Upper lobe of right lung (tissue), 1 donor: ENCODE results near the gene KIF21B. TPM values are rescaled to one million over a fixed set of nuclear protein-coding genes. Genes with fewer than 3 reads are reported as not detected.

Source experiments
- ATAC-seq: fragments of 200-7000 bp; cut with Tn5 transposase; one replicate; pipeline ENCODE4 v1.9.1; 2020; ENCODE audit warnings: mild to moderate bottlenecking, moderate library complexity
- DNase-seq: peaks from one replicate; pipeline ENCODE4 v3.0.0-alpha.2; 2020
- H3K27ac ChIP-seq: fragments of 200-600 bp; one replicate; pipeline ENCODE4 v1.8.0; 2022
- H3K27me3 ChIP-seq: fragments of 200-600 bp; one replicate; pipeline ENCODE4 v1.8.0; 2022; ENCODE audit warnings: mild to moderate bottlenecking
- H3K36me3 ChIP-seq: fragments of 200-600 bp; one replicate; pipeline ENCODE4 v1.8.0; 2022
- H3K4me1 ChIP-seq: fragments of 200-600 bp; one replicate; pipeline ENCODE4 v1.8.0; 2022
- H3K4me3 ChIP-seq: fragments of 200-600 bp; one replicate; pipeline ENCODE4 v1.8.0; 2022; ENCODE audit warnings: mild to moderate bottlenecking
- H3K9me3 ChIP-seq: fragments of 200-600 bp; one replicate; pipeline ENCODE4 v1.8.0; 2022
- intact Hi-C: fragments of 100-400 bp; cut with DNase I; formaldehyde crosslinking; loops from one replicate; pipeline ENCODE4 v1.11.0; 2022
- total RNA-seq: library from RNA; stranded (reverse); fragmentation: NEBNext Ultra II Directional; extraction: Animal tissue kit (Norgen Biotek cat#: 25700); gene quantifications from one replicate; pipeline ENCODE4 v1.2.1, GENCODE V29; 2021
- TF ChIP-seq, protein P1 (sequence below): fragments of 200-600 bp; IDR thresholded peaks from one replicate; pipeline ENCODE4 v1.8.0; 2022; ENCODE audit warnings: antibody characterized with exemption
- donor health status: DM: no; HTN: yes; CAD: no; lungs with severe emphysema.

The KIF21B gene
- total RNA-seq, 1 donor from 2014 or later, result 5.7 TPM

GRCh38 chr1:201044119-201044518, 20.6 kb upstream of the KIF21B start:
- TF ChIP-seq, protein P1, sequence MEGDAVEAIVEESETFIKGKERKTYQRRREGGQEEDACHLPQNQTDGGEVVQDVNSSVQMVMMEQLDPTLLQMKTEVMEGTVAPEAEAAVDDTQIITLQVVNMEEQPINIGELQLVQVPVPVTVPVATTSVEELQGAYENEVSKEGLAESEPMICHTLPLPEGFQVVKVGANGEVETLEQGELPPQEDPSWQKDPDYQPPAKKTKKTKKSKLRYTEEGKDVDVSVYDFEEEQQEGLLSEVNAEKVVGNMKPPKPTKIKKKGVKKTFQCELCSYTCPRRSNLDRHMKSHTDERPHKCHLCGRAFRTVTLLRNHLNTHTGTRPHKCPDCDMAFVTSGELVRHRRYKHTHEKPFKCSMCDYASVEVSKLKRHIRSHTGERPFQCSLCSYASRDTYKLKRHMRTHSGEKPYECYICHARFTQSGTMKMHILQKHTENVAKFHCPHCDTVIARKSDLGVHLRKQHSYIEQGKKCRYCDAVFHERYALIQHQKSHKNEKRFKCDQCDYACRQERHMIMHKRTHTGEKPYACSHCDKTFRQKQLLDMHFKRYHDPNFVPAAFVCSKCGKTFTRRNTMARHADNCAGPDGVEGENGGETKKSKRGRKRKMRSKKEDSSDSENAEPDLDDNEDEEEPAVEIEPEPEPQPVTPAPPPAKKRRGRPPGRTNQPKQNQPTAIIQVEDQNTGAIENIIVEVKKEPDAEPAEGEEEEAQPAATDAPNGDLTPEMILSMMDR, result no peak
- intact Hi-C loops, result no loop called here
- no peak overlapping the region for H3K27ac ChIP-seq

DNA sequence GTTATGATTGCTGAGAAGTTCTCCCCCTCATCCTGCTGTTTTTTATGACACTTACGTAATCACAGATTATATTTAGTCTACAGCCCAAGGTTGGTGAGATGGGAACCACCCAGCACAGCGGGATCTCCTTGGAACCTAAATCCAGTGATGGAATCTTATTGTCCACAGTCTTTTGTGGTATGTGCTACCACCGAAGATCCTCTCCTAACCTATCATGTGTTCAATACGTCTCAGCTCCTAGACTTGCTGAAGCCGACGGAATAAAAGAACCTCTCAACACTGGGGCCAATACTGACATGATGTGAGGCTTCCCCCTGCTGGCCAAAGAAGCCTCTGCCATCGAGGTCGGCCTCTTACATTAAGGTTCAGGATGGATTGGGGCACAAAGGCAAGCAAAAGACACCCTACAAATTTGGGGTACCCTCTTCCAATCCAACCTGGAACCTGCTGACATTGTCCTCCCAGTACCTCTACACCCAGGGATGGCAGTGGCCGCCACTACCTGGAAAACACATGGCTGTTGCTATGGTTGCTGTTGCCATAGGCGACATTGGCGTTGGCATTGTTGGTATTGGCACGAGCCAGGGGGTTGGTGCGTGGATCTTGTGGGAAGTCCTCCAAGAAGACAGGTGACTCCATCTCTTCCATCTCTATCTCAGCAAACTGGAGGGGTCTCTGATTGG, 19.4 kb upstream of the KIF21B start:
- TF ChIP-seq, protein P1, result peak; percentile 92
- ATAC-seq, result peak; percentile 86
- no peak overlapping the region for H3K4me3 ChIP-seq
- H3K4me1 ChIP-seq, result no peaks in the 10 kb centered on the region
- H3K27ac ChIP-seq, result no peak overlapping the region
- no peaks in the 10 kb centered on the region for H3K36me3 ChIP-seq
- intact Hi-C loops, result no loop called here
- DNase-seq, result no peak
- H3K9me3 ChIP-seq, result no peaks in the 10 kb centered on the region
- H3K27me3 ChIP-seq, result no peaks in the 10 kb centered on the region

More at GRCh38 chr1:201044119-201044518, 20.6 kb upstream of the KIF21B start:
- no peak overlapping the region for H3K4me3 ChIP-seq
- H3K27me3 ChIP-seq, result no peaks in the 10 kb centered on the region
- no peaks in the 10 kb centered on the region for H3K9me3 ChIP-seq
- H3K4me1 ChIP-seq, result no peaks in the 10 kb centered on the region
- ATAC-seq, result no peak
- H3K36me3 ChIP-seq, result no peaks in the 10 kb centered on the region
- no peak for DNase-seq

DNA sequence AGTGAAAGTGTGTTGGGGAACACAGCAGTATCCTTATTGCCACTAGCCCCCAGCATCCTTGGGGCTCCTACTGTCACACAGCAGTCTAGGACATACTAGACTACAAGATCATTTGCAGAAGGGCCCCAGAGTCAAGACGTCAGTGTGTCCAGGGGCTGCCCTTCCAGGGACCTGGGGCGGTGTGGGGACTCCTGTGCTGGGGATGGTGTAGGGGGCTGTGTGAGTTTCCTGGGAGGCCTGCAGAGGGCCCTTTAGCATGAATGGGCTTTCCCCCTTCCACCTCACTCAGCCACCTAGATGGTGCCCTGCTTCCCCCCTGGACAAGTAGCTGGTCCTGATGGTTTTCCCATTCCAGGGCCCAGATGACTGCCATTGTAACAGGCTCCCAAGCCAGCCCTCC, 17.5 kb upstream of the KIF21B start:
- intact Hi-C loops, result no loop called here
- Histone ChIP-seq H3K4me3 (no peak overlapping the region), H3K27me3 (peaks cover 5% of the 10 kb centered on the region), H3K27ac (no peak overlapping the region), H3K9me3 (no peaks in the 10 kb centered on the region), H3K36me3 (no peaks in the 10 kb centered on the region), H3K4me1 (no peaks in the 10 kb centered on the region)
- no peak for ATAC-seq
- DNase-seq, result no peak
- TF ChIP-seq, protein P1, result no peak

DNA sequence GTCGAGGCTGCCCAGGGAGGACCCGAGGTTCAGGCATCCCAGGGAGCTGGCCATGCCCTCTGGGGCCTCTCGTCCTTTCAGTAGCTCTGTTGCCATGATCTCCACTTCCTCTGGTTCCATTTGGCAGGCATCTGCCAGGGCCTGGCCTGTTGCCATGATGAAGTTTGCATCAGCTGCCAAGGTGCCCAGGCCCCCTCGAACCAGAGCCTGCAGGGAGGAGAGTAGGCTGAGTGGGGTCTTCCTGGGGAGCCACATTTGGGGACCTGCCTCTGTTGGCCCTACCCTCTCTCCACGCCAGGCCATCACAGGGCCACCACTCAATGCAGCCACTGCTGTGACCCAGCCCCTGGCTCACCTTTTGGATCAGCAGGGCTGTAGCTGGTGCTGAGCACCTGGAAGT, 16.4 kb upstream of the KIF21B start:
- Histone ChIP-seq H3K4me3 (no peak overlapping the region), H3K27ac (no peak overlapping the region), H3K4me1 (no peaks in the 10 kb centered on the region), H3K9me3 (no peaks in the 10 kb centered on the region), H3K36me3 (no peaks in the 10 kb centered on the region), H3K27me3 (peaks cover 5% of the 10 kb centered on the region)
- TF ChIP-seq, protein P1, result no peak
- intact Hi-C loops, result no loop called here
- ATAC-seq, result no peak
- no peak for DNase-seq

DNA sequence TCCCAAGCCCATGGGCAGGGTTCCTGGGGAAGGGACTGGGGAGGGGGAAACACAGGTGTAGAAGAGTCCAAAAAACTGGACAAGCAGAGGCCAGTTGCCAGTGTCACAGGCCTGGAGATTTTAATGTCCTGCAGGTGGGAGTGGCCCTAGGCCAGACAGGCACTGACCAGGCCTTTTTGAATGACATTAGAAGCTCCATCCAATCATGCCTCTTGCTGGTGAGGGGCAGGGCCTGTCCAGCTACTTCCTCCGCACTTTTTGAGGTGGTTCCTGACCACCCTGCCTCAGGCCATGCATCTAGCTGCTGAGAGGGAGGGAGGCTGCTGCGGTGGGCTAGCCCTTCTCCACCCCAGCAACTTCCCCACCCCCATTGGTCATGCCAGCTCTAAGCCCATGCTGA, 15.9 kb upstream of the KIF21B start:
- H3K36me3 ChIP-seq, result no peaks in the 10 kb centered on the region
- DNase-seq (no peak), ATAC-seq (no peak)
- no peak overlapping the region for H3K4me3 ChIP-seq
- no peaks in the 10 kb centered on the region for H3K4me1 ChIP-seq
- TF ChIP-seq, protein P1, result no peak
- peaks cover 5% of the 10 kb centered on the region for H3K27me3 ChIP-seq
- no peak overlapping the region for H3K27ac ChIP-seq
- no peaks in the 10 kb centered on the region for H3K9me3 ChIP-seq
- intact Hi-C loops, result no loop called here
